HCT116 (cell line): Measurements from ENCODE around the gene PDE7B. TPM values are rescaled to one million over a fixed set of nuclear protein-coding genes. Genes with fewer than 3 reads are reported as not detected.

Experiments used
- ATAC-seq: fragments of 200-7000 bp; cut with Tn5 transposase; 2 replicates; pipeline ENCODE4 v1.9.1; 2020; ENCODE audit warnings: mild to moderate bottlenecking, moderate library complexity
- BruUV-seq: library from RNA; stranded (reverse); fragments of 400-500 nt; replicated peaks from 2 replicates; lab custom pipeline; 2021; lab: Mats Ljungman, UMichigan
- CTCF ChIA-PET: fragments of 300-600 bp; sonication (Branson Sonifier 250); formaldehyde crosslinking; loops from one replicate; lab custom pipeline; 2021; ENCODE audit warnings: antibody characterized with exemption; lab: Charles Lee
- POLR2A ChIA-PET: fragments of 300-600, 350-600 bp; sonication (Branson Sonifier 250); formaldehyde crosslinking; loops from one replicate; lab custom pipeline; 2021; ENCODE audit warnings: antibody characterized with exemption; lab: Charles Lee
- RAD21 ChIA-PET, 2 experiments: fragments of 300-600 bp; sonication (Branson Sonifier 250); formaldehyde crosslinking; loops; one replicate each; lab custom pipeline; 2023; ENCODE audit warnings: low total read pairs in 2 of 2; ENCODE audit not compliant: uncharacterized antibody in 2 of 2, unreplicated experiment in 2 of 2, low non-redundant PET in 1 of 2; lab: Charles Lee
- DNase-seq: peaks from one replicate; pipeline ENCODE4 v3.0.0-alpha.2; 2010; ENCODE audit warnings: low read depth, low spot score
- H2AFZ ChIP-seq: fragments of 200-600 bp; shearing (Covaris generic), sonication (generic); 2 replicates; pipeline ENCODE4 v1.6.1; 2017; ENCODE audit warnings: low read depth, mixed run types, mixed read lengths, antibody characterized with exemption, low read length; ENCODE audit not compliant: poor library complexity, severe bottlenecking
- H3K27ac ChIP-seq: 2 replicates; pipeline ENCODE4 v1.5.1; 2012; ENCODE audit warnings: low read depth, low read length
- H3K27me3 ChIP-seq: fragments of 200-600 bp; sonication (generic); 2 replicates; pipeline ENCODE4 v1.6.1; 2016; ENCODE audit warnings: mixed run types, low read length, mixed read lengths; ENCODE audit not compliant: insufficient read depth
- H3K36me3 ChIP-seq, 2 experiments: fragments of 200-500 bp in 1 of 2; fragments of 200-600 bp in 1 of 2; sonication (Bioruptor generic) in 1 of 2; sonication (generic) in 1 of 2; 2 replicates each; pipeline versions ENCODE4 v1.5.1 to v1.6.1; 2014 to 2016; ENCODE audit warnings: low read length in 2 of 2, inconsistent platforms in 1 of 2, mixed read lengths in 1 of 2, mixed run types in 1 of 2; ENCODE audit not compliant: insufficient read depth in 2 of 2, control insufficient read depth in 1 of 2
- H3K4me1 ChIP-seq, 2 experiments: fragments of 200-600 bp in 1 of 2; sonication (generic) in 1 of 2; 2 replicates each; pipeline versions ENCODE4 v1.5.1 to v1.6.1; 2012 to 2017; ENCODE audit warnings: low read length in 2 of 2, inconsistent platforms in 1 of 2, mild to moderate bottlenecking in 1 of 2, mixed read lengths in 1 of 2, mixed run types in 1 of 2, moderate library complexity in 1 of 2; ENCODE audit not compliant: insufficient read depth in 2 of 2, control insufficient read depth in 1 of 2
- H3K4me2 ChIP-seq: fragments of 200-600 bp; sonication (generic); 2 replicates; pipeline ENCODE4 v1.6.1; 2017; ENCODE audit warnings: mixed run types, low read length, mixed read lengths
- H3K4me3 ChIP-seq, 2 experiments: fragments of 200-600 bp in 1 of 2; sonication (generic) in 1 of 2; replicated peaks in 1 of 2; 2 replicates each; pipeline ENCODE4 v1.5.1; 2011 to 2016; ENCODE audit warnings: low read length in 2 of 2, control low read depth in 1 of 2, low read depth in 1 of 2, mild to moderate bottlenecking in 1 of 2, mixed read lengths in 1 of 2, mixed run types in 1 of 2
- H3K79me2 ChIP-seq: fragments of 200-600 bp; sonication (generic); 2 replicates; pipeline ENCODE4 v1.6.1; 2017; ENCODE audit warnings: mild to moderate bottlenecking, mixed run types, low read length, moderate library complexity, mixed read lengths; ENCODE audit not compliant: insufficient read depth
- H3K9ac ChIP-seq: fragments of 200-600 bp; sonication (generic); 2 replicates; pipeline ENCODE4 v1.6.1; 2016; ENCODE audit warnings: low read length, mixed read lengths
- H3K9me2 ChIP-seq: fragments of 200-600 bp; sonication (generic), shearing (Covaris generic); 2 replicates; pipeline ENCODE4 v1.6.1; 2017; ENCODE audit warnings: mixed run types, mild to moderate bottlenecking, moderate library complexity; ENCODE audit not compliant: insufficient read depth
- H3K9me3 ChIP-seq, 2 experiments: fragments of 200-500 bp in 1 of 2; fragments of 200-600 bp in 1 of 2; sonication (Bioruptor generic) in 1 of 2; sonication (generic) in 1 of 2; 2 replicates each; pipeline ENCODE4 v1.6.1; 2014 to 2017; ENCODE audit warnings: low read length in 2 of 2, mixed read lengths in 2 of 2, inconsistent platforms in 1 of 2, low read depth in 1 of 2, mild to moderate bottlenecking in 1 of 2, mixed run types in 1 of 2, moderate library complexity in 1 of 2; ENCODE audit not compliant: control insufficient read depth in 1 of 2, insufficient read depth in 1 of 2
- H4K20me1 ChIP-seq: fragments of 200-600 bp; sonication (generic), shearing (Covaris generic); 2 replicates; pipeline ENCODE4 v1.6.1; 2017; ENCODE audit warnings: mixed run types, mild to moderate bottlenecking, moderate library complexity; ENCODE audit not compliant: insufficient read depth
- ATF3 ChIP-seq: IDR thresholded peaks from 2 replicates; pipeline ENCODE4 v1.6.1; 2012
- CBX3 ChIP-seq: IDR thresholded peaks from 2 replicates; pipeline ENCODE4 v1.6.1; 2012; ENCODE audit warnings: low read depth
- CEBPB ChIP-seq: IDR thresholded peaks from 2 replicates; pipeline ENCODE4 v1.6.1; 2012; ENCODE audit warnings: low read depth
- CTCF ChIP-seq, 3 experiments: fragments of 200-600 bp in 1 of 3; sonication (generic) in 1 of 3; IDR thresholded peaks in 2 of 3; conservative IDR thresholded peaks in 1 of 3; 2 replicates each; pipeline ENCODE4 v1.5.1; 2012 to 2017; ENCODE audit warnings: low read depth in 2 of 3, low read length in 2 of 3, antibody characterized with exemption in 1 of 3, borderline replicate concordance in 1 of 3, control low read depth in 1 of 3, mild to moderate bottlenecking in 1 of 3, mixed read lengths in 1 of 3, mixed run types in 1 of 3, moderate library complexity in 1 of 3; ENCODE audit not compliant: insufficient read depth in 1 of 3
- EGR1 ChIP-seq: IDR thresholded peaks from 2 replicates; pipeline ENCODE4 v1.6.1; 2012; ENCODE audit warnings: low read depth
- EZH2 ChIP-seq: fragments of 200-600 bp; sonication (generic); IDR thresholded peaks from 2 replicates; pipeline ENCODE4 v1.6.1; 2017; ENCODE audit warnings: antibody characterized with exemption, mixed run types
- EZH2phosphoT487 ChIP-seq: fragments of 200-600 bp; IDR thresholded peaks from 2 replicates; pipeline ENCODE4 v1.6.1; 2018; ENCODE audit warnings: antibody characterized with exemption, borderline replicate concordance
- MAX ChIP-seq: IDR thresholded peaks from 2 replicates; pipeline ENCODE4 v1.6.1; 2012
- SIN3A ChIP-seq: IDR thresholded peaks from 2 replicates; pipeline ENCODE4 v1.6.1; 2012; ENCODE audit warnings: low read depth
- SP1 ChIP-seq: IDR thresholded peaks from 2 replicates; pipeline ENCODE4 v1.6.1; 2012; ENCODE audit warnings: low read depth
- SRF ChIP-seq: IDR thresholded peaks from 2 replicates; pipeline ENCODE4 v1.6.1; 2012; ENCODE audit warnings: low read depth
- TCF7L2 ChIP-seq: IDR thresholded peaks from 2 replicates; pipeline ENCODE4 v1.7.0; 2011; ENCODE audit warnings: borderline replicate concordance, inconsistent platforms; ENCODE audit not compliant: insufficient read depth, insufficient read length; ENCODE audit errors: extremely low read depth
- YY1 ChIP-seq: IDR thresholded peaks from 2 replicates; pipeline ENCODE4 v1.6.1; 2011; ENCODE audit warnings: low read length, low read depth, moderate library complexity, mild to moderate bottlenecking; ENCODE audit not compliant: insufficient replicate concordance; ENCODE audit errors: extremely low read depth
- ZFX ChIP-seq: fragments of 450-650 bp; IDR thresholded peaks from 2 replicates; pipeline ENCODE4 v1.6.1; 2017
- intact Hi-C: fragments of 100-400 bp; cut with micrococcal nuclease; formaldehyde crosslinking; loops from 2 replicates; pipeline ENCODE4 v1.10.0; 2022
- total RNA-seq: library from RNA; stranded (reverse); gene quantifications from one replicate; pipeline ENCODE4 v1.2.1, GENCODE V29; 2021; ENCODE audit not compliant: unreplicated experiment
- TF ChIP-seq, protein P1 (sequence below): IDR thresholded peaks from 2 replicates; pipeline ENCODE4 v1.6.1; 2011; ENCODE audit warnings: mild to moderate bottlenecking, low read length, moderate library complexity; ENCODE audit not compliant: insufficient replicate concordance; ENCODE audit errors: extremely low read depth

The PDE7B gene
- total RNA-seq, 1 experiment from 2014 or later = 0.61 TPM

DNA sequence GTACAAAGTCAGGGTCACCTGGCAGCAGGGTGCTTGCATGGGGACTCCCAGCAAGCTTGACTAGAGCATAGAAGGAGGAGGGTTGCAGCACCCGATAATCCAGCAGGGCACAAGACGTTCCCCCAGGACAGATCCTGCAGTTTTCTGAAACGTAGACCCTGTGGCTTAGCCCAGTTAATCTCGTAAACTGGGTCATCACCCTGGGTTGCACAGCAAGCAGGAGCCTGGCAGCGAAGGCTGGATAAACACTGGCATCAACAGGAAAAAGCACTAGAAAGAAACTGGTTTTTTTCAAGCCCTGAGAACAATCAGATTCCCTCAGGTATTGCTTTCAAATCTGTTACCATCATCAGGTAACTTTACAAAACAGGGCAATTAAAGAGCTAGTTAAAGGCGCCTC lies 92.6 kb downstream of the PDE7B start:
- Histone ChIP-seq H3K4me1 (no peaks in the 10 kb centered on the region), H3K79me2 (no peaks in the 10 kb centered on the region), H3K27ac (no peak overlapping the region), H3K9me2 (no peaks in the 10 kb centered on the region), H3K36me3 (no peaks in the 10 kb centered on the region)
- no TSS peak for BruUV-seq
- DNase-seq = no peak
- intact Hi-C loops = no loop called here
- TF ChIP-seq SP1 = no peak
- no peak for TF ChIP-seq CEBPB
- no peak for TF ChIP-seq EZH2phosphoT487
- TF ChIP-seq, protein P1, sequence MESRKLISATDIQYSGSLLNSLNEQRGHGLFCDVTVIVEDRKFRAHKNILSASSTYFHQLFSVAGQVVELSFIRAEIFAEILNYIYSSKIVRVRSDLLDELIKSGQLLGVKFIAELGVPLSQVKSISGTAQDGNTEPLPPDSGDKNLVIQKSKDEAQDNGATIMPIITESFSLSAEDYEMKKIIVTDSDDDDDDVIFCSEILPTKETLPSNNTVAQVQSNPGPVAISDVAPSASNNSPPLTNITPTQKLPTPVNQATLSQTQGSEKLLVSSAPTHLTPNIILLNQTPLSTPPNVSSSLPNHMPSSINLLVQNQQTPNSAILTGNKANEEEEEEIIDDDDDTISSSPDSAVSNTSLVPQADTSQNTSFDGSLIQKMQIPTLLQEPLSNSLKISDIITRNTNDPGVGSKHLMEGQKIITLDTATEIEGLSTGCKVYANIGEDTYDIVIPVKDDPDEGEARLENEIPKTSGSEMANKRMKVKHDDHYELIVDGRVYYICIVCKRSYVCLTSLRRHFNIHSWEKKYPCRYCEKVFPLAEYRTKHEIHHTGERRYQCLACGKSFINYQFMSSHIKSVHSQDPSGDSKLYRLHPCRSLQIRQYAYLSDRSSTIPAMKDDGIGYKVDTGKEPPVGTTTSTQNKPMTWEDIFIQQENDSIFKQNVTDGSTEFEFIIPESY = no peak
- no peak for TF ChIP-seq TCF7L2
- TF ChIP-seq CBX3 = no peak
- no peak for TF ChIP-seq SIN3A
- no peak for TF ChIP-seq CTCF (IDR thresholded peaks at IDR 0.05 in 2 of 3, conservative IDR thresholded peaks at IDR 0.05 in 1 of 3; ENCODE audit: borderline replicate concordance in 1 of 3, insufficient read depth in 1 of 3, low read depth in 2 of 3, low read length in 2 of 3)
- TF ChIP-seq SRF = no peak
- no peak for TF ChIP-seq EZH2
- TF ChIP-seq MAX = no peak
- no peak for TF ChIP-seq ZFX
- no peak for TF ChIP-seq EGR1
- no peak for TF ChIP-seq ATF3
- TF ChIP-seq YY1 = no peak
- TF ChIP-seq, all 23 proteins: peak for 0
- Histone ChIP-seq H3K4me3 (no peak overlapping the region), H3K9me3 (no peaks in the 10 kb centered on the region), H3K4me2 (no peak overlapping the region), H2AFZ (no peak overlapping the region), H3K9ac (no peak overlapping the region), H4K20me1 (no peaks in the 10 kb centered on the region), H3K27me3 (no peaks in the 10 kb centered on the region)
- CTCF ChIA-PET = interaction anchor here (1.0 to 1.7 kb wide), 2 partner anchors 35 to 282 kb away, joined by 3 to 4 read pairs; no protein-coding TSS in a partner anchor
- POLR2A ChIA-PET = no interaction called here
- ATAC-seq = no peak
- RAD21 ChIA-PET = no interaction called here
